ENCODE results near the gene SAAL1.
"Not testable (repeated sequence)": the region's sequence is repeated elsewhere in the genome, so short reads cannot be mapped to it uniquely, and the experiment has no call there.

The SAAL1 gene

DNA sequence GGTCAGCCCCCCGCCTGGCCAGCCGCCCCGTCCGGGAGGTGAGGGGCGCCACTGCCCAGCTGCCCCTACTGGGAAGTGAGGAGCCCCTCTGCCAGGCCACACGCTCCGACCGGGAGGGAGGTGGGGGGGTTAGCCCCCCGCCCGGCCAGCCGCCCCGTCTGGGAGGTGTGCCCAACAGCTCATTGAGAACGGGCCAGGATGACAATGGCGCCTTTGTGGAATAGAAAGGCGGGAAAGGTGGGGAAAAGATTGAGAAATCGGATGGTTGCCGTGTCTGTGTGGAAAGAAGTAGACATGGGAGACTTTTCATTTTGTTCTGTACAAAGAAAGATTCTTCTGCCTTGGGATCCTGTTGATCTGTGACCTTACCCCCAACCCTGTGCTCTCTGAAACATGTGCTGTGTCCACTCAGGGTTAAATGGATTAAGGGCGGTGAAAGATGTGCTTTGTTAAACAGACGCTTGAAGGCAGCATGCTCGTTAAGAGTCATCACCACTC is 15.5 kb upstream of the SAAL1 start:
- not testable (repeated sequence) for H3K4me3 ChIP-seq (ENCODE audit: low read length in 2 of 2); H3K27ac ChIP-seq (ENCODE audit: low read depth in 2 of 2, low read length in 2 of 2); H3K9ac ChIP-seq (ENCODE audit: low read depth in 1 of 2, low read length in 2 of 2); H3K27me3 ChIP-seq (ENCODE audit: control insufficient read depth in 2 of 2, insufficient read depth in 2 of 2, low read length in 2 of 2); H3K4me1 ChIP-seq (ENCODE audit: control insufficient read depth in 2 of 2, insufficient read depth in 2 of 2, low read length in 2 of 2); H3K36me3 ChIP-seq (ENCODE audit: control insufficient read depth in 2 of 2, insufficient read depth in 2 of 2, low read length in 2 of 2); H3K9me3 ChIP-seq (ENCODE audit: control insufficient read depth in 2 of 2, low read length in 2 of 2)

DNA sequence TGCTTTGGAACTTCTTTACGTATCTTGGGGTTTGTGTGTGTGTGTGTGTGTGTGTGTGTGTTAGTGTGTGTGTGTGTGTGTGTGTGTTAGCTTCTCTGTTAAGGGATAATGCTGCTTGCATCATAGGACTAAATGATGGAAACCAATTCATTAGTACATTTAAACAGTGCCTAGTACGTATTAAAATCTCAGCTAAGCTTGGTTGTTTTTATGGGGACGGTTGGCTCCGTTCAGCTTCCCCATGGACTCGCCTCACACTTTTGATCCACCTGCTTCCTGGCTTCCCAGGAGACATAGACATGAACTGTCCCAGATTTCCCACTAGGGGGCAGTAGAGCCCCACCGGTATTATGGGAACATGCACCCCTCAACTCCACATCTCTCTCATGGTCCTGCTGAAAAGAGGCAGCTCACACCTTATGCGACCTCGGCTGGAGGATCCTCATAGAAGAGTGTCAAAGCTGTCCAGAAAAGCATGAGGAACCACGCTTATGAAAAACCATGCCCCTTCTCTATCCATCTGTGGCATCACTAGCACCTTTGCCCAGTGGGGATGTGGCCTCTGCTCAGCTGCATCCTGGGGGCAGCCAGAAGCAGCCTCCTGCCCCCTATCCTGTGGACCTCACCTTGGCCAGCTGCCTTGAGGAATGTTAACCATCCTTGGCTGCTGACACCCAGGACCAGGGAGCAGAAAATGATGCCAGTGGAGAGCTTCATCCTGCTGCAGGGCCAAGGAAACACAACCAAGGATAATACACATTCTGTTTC is 9.7 kb upstream of the SAAL1 start:
- no peak overlapping the region for H3K9ac ChIP-seq (ENCODE audit: low read depth in 1 of 2, low read length in 2 of 2)
- H3K4me3 ChIP-seq (ENCODE audit: low read length in 2 of 2) = no peak overlapping the region
- no peak overlapping the region for H3K27ac ChIP-seq (ENCODE audit: low read depth in 2 of 2, low read length in 2 of 2)
- H3K36me3 ChIP-seq (ENCODE audit: control insufficient read depth in 2 of 2, insufficient read depth in 2 of 2, low read length in 2 of 2) = no peaks in the 10 kb centered on the region
- peaks cover 13 to 14% of the 10 kb centered on the region in 2 donors for H3K27me3 ChIP-seq (ENCODE audit: control insufficient read depth in 2 of 2, insufficient read depth in 2 of 2, low read length in 2 of 2)
- H3K4me1 ChIP-seq (ENCODE audit: control insufficient read depth in 2 of 2, insufficient read depth in 2 of 2, low read length in 2 of 2) = no peaks in the 10 kb centered on the region
- no peaks in the 10 kb centered on the region for H3K9me3 ChIP-seq (ENCODE audit: control insufficient read depth in 2 of 2, low read length in 2 of 2)

DNA sequence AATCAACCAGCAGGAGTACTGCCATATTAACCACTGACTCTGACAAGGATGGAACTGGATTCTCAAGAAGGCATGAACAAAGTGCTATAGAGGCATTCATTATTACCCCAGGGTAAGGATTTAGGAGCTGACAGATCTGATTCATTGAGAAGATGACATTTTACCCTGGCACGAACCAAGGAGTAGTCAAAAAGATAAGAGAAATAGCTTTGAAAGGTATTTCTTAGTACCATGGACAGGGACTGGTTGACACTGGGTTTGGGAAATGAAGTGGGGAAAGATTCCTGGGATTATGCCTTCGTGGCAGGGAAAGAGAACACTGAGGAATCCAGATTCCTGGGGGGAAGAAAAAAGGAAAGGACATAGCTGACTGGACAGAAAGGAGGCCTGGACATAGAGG is 5.1 kb upstream of the SAAL1 start:
- Histone ChIP-seq H3K4me1 (ENCODE audit: control insufficient read depth in 2 of 2, insufficient read depth in 2 of 2, low read length in 2 of 2) (no peaks in the 10 kb centered on the region), H3K9ac (ENCODE audit: low read depth in 1 of 2, low read length in 2 of 2) (no peak overlapping the region), H3K9me3 (ENCODE audit: control insufficient read depth in 2 of 2, low read length in 2 of 2) (no peaks in the 10 kb centered on the region), H3K4me3 (ENCODE audit: low read length in 2 of 2) (no peak overlapping the region), H3K27me3 (ENCODE audit: control insufficient read depth in 2 of 2, insufficient read depth in 2 of 2, low read length in 2 of 2) (peaks cover 13 to 15% of the 10 kb centered on the region in 2 donors), H3K36me3 (ENCODE audit: control insufficient read depth in 2 of 2, insufficient read depth in 2 of 2, low read length in 2 of 2) (no peaks in the 10 kb centered on the region), H3K27ac (ENCODE audit: low read depth in 2 of 2, low read length in 2 of 2) (no peak overlapping the region)

DNA sequence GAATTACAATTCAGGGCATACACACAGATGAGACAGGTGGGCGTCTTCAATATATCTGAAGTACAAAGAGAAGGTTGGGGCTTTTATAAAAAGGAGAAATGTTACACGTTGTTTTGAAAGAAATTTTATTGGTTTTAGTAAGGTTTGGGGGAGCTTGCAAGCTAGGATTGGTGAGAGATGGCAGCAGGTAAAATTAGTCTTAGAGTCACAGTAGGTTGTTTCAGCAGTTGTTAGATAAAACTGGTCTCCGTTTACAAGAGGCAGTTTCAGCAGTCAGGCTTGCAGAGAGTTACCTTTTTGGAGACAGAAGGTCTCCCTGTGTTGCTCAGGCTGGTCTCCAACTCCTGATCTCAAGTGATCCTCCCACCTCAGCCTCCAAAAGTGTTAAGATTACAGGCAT is 2.4 kb upstream of the SAAL1 start:
- H3K4me1 ChIP-seq (ENCODE audit: control insufficient read depth in 2 of 2, insufficient read depth in 2 of 2, low read length in 2 of 2) = peaks cover 0 to 7% of the 10 kb centered on the region in 2 donors
- H3K36me3 ChIP-seq (ENCODE audit: control insufficient read depth in 2 of 2, insufficient read depth in 2 of 2, low read length in 2 of 2) = peaks cover 0 to 2% of the 10 kb centered on the region in 2 donors
- no peak overlapping the region for H3K27ac ChIP-seq (ENCODE audit: low read depth in 2 of 2, low read length in 2 of 2)

DNA sequence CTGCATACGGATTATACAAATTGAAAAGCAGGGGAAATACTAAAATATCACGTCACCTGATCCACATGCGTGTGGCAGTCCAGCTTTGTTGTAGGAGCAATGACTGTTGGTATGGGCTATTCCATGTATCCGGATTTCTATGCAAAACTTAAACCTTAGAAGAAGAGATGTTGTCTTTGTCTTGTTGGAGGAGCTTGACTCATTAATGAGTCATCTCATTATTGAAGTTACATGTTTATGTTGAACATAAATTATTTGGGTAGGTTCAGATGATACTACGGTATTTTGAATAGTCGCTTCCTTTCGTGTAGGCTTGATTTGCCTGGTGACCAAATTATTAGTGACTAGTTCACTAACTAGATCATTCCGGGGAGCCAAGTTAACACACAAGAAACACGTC is 806 bp upstream of the SAAL1 start:
- Histone ChIP-seq H3K9ac (ENCODE audit: low read depth in 1 of 2, low read length in 2 of 2) (no peak overlapping the region), H3K27ac (ENCODE audit: low read depth in 2 of 2, low read length in 2 of 2) (no peak overlapping the region), H3K27me3 (ENCODE audit: control insufficient read depth in 2 of 2, insufficient read depth in 2 of 2, low read length in 2 of 2) (peaks cover 0 to 9% of the 10 kb centered on the region in 2 donors), H3K9me3 (ENCODE audit: control insufficient read depth in 2 of 2, low read length in 2 of 2) (no peaks in the 10 kb centered on the region), H3K36me3 (ENCODE audit: control insufficient read depth in 2 of 2, insufficient read depth in 2 of 2, low read length in 2 of 2) (peaks cover 2 to 4% of the 10 kb centered on the region in 2 donors), H3K4me3 (ENCODE audit: low read length in 2 of 2) (no peak overlapping the region), H3K4me1 (ENCODE audit: control insufficient read depth in 2 of 2, insufficient read depth in 2 of 2, low read length in 2 of 2) (peaks cover 0 to 7% of the 10 kb centered on the region in 2 donors)

More for the DNA sequence above, 2.4 kb upstream of the SAAL1 start:
- Histone ChIP-seq H3K9ac (ENCODE audit: low read depth in 1 of 2, low read length in 2 of 2) (no peak overlapping the region), H3K9me3 (ENCODE audit: control insufficient read depth in 2 of 2, low read length in 2 of 2) (no peaks in the 10 kb centered on the region), H3K27me3 (ENCODE audit: control insufficient read depth in 2 of 2, insufficient read depth in 2 of 2, low read length in 2 of 2) (peaks cover 4 to 15% of the 10 kb centered on the region in 2 donors), H3K4me3 (ENCODE audit: low read length in 2 of 2) (no peak overlapping the region)

DNA sequence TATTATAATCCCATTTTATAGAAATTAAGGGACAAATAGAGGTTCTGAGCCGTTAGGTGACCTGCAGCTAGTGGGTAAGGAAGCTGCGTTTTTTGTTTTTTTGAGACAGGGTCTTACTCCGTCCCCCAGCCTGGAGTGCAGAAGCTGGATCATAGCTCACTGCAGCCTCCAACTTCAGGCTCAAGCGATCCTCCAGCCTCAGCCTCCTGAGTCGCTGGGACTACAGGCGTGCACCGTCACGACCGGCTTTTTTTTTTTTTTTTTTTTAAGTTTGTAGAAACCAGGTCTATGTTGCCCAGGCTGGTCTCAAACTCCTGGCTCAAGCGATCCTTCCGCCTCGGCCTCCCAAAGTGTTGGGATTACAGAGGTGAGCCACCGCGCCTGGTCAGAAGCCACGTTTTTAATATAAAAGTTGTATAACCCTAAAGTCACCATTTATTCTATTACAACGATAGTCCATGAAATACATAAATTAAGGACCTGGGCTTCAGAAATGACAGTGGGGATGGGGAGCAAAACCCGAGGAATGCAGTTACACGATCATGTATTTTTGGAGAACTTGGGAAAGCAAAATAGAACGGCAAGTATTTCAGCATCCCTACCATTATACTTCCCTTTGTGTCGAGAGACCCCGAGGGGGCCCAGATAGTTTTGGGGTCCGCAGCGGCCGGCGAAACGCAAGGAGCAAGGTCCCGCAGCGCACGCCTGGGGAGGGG is 638 bp downstream of the SAAL1 start:
- Histone ChIP-seq H3K27ac (ENCODE audit: low read depth in 2 of 2, low read length in 2 of 2) (no peak overlapping the region), H3K9me3 (ENCODE audit: control insufficient read depth in 2 of 2, low read length in 2 of 2) (no peaks in the 10 kb centered on the region)

DNA sequence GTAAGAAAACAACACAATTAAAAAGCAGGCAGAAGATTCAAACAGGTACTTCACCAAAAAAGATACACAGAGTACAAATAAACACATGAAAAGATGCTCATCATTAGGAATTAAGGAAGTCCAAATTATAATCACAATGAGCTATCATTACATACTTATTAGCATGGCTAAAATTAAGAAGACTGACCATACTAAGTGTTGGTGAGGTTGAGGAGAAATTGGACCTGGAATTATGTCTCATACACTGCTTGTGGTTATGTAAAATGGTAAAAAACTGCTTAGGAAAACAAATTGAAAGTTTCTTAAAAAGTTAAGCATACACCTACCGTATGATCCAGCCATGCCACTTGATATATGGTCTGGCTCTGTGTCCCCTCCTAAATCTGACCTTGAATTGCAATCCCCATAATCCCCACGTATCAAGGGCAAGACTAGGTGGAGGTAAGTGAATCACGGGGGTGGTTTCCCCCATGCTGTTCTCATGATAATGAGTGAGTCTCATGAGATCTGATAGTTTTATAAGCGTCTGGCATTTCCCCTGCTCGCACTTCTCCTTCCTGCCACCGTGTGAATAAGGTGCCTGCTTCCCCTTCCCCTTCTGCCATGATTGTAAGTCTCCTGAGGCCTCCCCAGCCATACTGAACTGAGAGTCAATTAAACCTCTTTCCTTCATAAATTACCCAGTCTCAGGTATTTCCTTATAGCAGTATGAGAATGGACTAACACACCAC is 4.8 kb downstream of the SAAL1 start:
- H3K27ac ChIP-seq (ENCODE audit: low read depth in 2 of 2, low read length in 2 of 2) = no peak overlapping the region
- no peaks in the 10 kb centered on the region for H3K9me3 ChIP-seq (ENCODE audit: control insufficient read depth in 2 of 2, low read length in 2 of 2)
- H3K4me3 ChIP-seq (ENCODE audit: low read length in 2 of 2) = no peak overlapping the region
- no peak overlapping the region for H3K9ac ChIP-seq (ENCODE audit: low read depth in 1 of 2, low read length in 2 of 2)
- H3K36me3 ChIP-seq (ENCODE audit: control insufficient read depth in 2 of 2, insufficient read depth in 2 of 2, low read length in 2 of 2) = peaks cover 9 to 12% of the 10 kb centered on the region in 2 donors
- H3K27me3 ChIP-seq (ENCODE audit: control insufficient read depth in 2 of 2, insufficient read depth in 2 of 2, low read length in 2 of 2) = no peaks in the 10 kb centered on the region
- H3K4me1 ChIP-seq (ENCODE audit: control insufficient read depth in 2 of 2, insufficient read depth in 2 of 2, low read length in 2 of 2) = peaks cover 0 to 7% of the 10 kb centered on the region in 2 donors

More for the DNA sequence above, 638 bp downstream of the SAAL1 start:
- Histone ChIP-seq H3K9ac (ENCODE audit: low read depth in 1 of 2, low read length in 2 of 2) (peak overlapping the region; percentile 87 to 88), H3K27me3 (ENCODE audit: control insufficient read depth in 2 of 2, insufficient read depth in 2 of 2, low read length in 2 of 2) (peaks cover 0 to 2% of the 10 kb centered on the region in 2 donors), H3K4me3 (ENCODE audit: low read length in 2 of 2) (peak overlapping the region; percentile 87 to 96), H3K4me1 (ENCODE audit: control insufficient read depth in 2 of 2, insufficient read depth in 2 of 2, low read length in 2 of 2) (peaks cover 0 to 7% of the 10 kb centered on the region in 2 donors), H3K36me3 (ENCODE audit: control insufficient read depth in 2 of 2, insufficient read depth in 2 of 2, low read length in 2 of 2) (peaks cover 9% of the 10 kb centered on the region in 2 donors)

DNA sequence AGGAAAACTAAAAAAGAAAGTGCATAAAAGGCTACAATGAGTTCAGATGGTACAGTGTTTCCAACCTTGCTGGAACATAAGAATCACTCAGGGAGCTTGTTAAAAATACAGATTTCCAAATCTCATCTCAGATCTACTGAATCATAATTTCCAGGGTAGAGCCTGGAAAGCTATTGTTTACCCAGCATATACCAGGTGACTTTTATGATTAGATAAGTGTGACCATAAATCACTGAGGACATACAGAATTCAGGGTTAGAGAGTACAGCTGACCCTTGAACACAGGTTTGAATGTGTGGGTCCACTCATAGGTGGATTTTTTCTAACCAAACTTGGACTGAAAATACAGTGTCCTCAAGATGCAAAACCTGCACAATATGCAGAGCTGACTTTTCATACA is 11.9 kb downstream of the SAAL1 start:
- Histone ChIP-seq H3K27ac (ENCODE audit: low read depth in 2 of 2, low read length in 2 of 2) (no peak overlapping the region), H3K36me3 (ENCODE audit: control insufficient read depth in 2 of 2, insufficient read depth in 2 of 2, low read length in 2 of 2) (peaks cover 32 to 33% of the 10 kb centered on the region in 2 donors), H3K4me3 (ENCODE audit: low read length in 2 of 2) (no peak overlapping the region), H3K27me3 (ENCODE audit: control insufficient read depth in 2 of 2, insufficient read depth in 2 of 2, low read length in 2 of 2) (no peaks in the 10 kb centered on the region), H3K9ac (ENCODE audit: low read depth in 1 of 2, low read length in 2 of 2) (no peak overlapping the region), H3K9me3 (ENCODE audit: control insufficient read depth in 2 of 2, low read length in 2 of 2) (no peaks in the 10 kb centered on the region), H3K4me1 (ENCODE audit: control insufficient read depth in 2 of 2, insufficient read depth in 2 of 2, low read length in 2 of 2) (peaks cover 4 to 11% of the 10 kb centered on the region in 2 donors)

DNA sequence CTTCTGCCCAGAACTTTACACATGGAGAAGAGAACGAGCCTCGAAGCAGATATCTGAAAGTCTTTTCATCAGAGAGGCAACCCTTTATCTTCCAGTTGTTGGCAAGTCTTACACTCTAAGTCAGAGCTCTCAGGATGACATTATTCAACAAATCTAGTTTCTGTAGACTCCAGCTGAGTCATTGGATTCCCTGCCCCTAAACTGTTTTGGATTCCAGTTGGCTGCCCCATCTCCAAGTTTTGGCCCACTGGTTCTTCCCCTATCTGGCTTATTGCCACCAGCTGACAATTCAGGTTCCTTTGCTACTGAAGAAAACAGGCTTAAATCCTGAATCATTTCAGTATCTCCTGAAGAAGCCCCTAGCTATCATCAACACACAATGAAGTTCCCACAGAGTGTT is 14.2 kb downstream of the SAAL1 start:
- H3K27ac ChIP-seq (ENCODE audit: low read depth in 2 of 2, low read length in 2 of 2) = no peak overlapping the region
- H3K27me3 ChIP-seq (ENCODE audit: control insufficient read depth in 2 of 2, insufficient read depth in 2 of 2, low read length in 2 of 2) = no peaks in the 10 kb centered on the region
- peaks cover 4 to 11% of the 10 kb centered on the region in 2 donors for H3K4me1 ChIP-seq (ENCODE audit: control insufficient read depth in 2 of 2, insufficient read depth in 2 of 2, low read length in 2 of 2)
- H3K36me3 ChIP-seq (ENCODE audit: control insufficient read depth in 2 of 2, insufficient read depth in 2 of 2, low read length in 2 of 2) = peaks cover 39 to 47% of the 10 kb centered on the region in 2 donors
- no peaks in the 10 kb centered on the region for H3K9me3 ChIP-seq (ENCODE audit: control insufficient read depth in 2 of 2, low read length in 2 of 2)
- no peak overlapping the region for H3K4me3 ChIP-seq (ENCODE audit: low read length in 2 of 2)
- no peak overlapping the region for H3K9ac ChIP-seq (ENCODE audit: low read depth in 1 of 2, low read length in 2 of 2)

DNA sequence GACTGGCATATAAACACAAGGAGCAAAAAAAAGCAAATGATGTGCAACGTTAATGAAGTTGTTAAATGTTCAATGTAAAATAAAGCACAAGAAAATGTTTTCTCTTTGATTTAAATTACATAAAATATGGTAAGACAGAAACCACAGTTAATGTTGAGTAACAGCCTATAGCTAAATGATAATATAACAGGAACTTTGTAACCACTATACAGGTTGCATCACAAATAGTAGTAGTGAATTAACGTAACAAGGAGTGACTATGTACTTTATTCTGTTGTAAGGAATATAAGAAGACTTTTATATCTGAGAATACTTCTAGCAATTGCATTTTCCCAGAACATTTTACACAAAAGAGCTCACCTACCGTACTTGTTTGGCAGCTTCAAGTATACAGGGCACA is 16.9 kb downstream of the SAAL1 start:
- Histone ChIP-seq H3K9me3 (ENCODE audit: control insufficient read depth in 2 of 2, low read length in 2 of 2) (no peaks in the 10 kb centered on the region), H3K4me3 (ENCODE audit: low read length in 2 of 2) (no peak overlapping the region), H3K36me3 (ENCODE audit: control insufficient read depth in 2 of 2, insufficient read depth in 2 of 2, low read length in 2 of 2) (peaks cover 28 to 38% of the 10 kb centered on the region in 2 donors), H3K9ac (ENCODE audit: low read depth in 1 of 2, low read length in 2 of 2) (no peak overlapping the region), H3K27me3 (ENCODE audit: control insufficient read depth in 2 of 2, insufficient read depth in 2 of 2, low read length in 2 of 2) (no peaks in the 10 kb centered on the region), H3K27ac (ENCODE audit: low read depth in 2 of 2, low read length in 2 of 2) (no peak overlapping the region), H3K4me1 (ENCODE audit: control insufficient read depth in 2 of 2, insufficient read depth in 2 of 2, low read length in 2 of 2) (peaks cover under 1 to 6% of the 10 kb centered on the region in 2 donors)

All from mucosa of rectum (tissue), 2 donors.